H1 (cell line): ENCODE data around the gene SMARCD2. TPM values are rescaled to one million over a fixed set of nuclear protein-coding genes. Genes with fewer than 3 reads are reported as not detected.

Experiments used
- CTCF ChIA-PET: fragments of 300-600 bp; sonication (Branson Sonifier 250); formaldehyde crosslinking; loops from one replicate; lab custom pipeline; 2021; ENCODE audit not compliant: partially characterized antibody; lab: Charles Lee
- POLR2A ChIA-PET: fragments of 300-600 bp; sonication (Branson Sonifier 250); formaldehyde crosslinking; loops from one replicate; lab custom pipeline; 2021; ENCODE audit warnings: inconsistent platforms; ENCODE audit not compliant: partially characterized antibody; lab: Charles Lee
- DNase-seq, 2 experiments: peaks; one replicate each; pipeline versions ENCODE4 v3.0.0 to v3.0.0-alpha.2; 2010 to 2022; ENCODE audit warnings: low spot score in 2 of 2, low read depth in 1 of 2, mixed read lengths in 1 of 2
- FAIRE-seq: peaks from 2 replicates; lab custom pipeline; 2011; peaks lifted over from hg19 to GRCh38; lab: Jason Lieb, UNC
- H2AFZ ChIP-seq: 2 replicates; pipeline ENCODE4 v1.8.1; 2012; ENCODE audit warnings: low read length, inconsistent platforms
- H2AK5ac ChIP-seq: 2 replicates; pipeline ENCODE4 v1.6.1; 2013; ENCODE audit warnings: low read depth, low read length
- H2BK120ac ChIP-seq: replicated peaks from 2 replicates; pipeline ENCODE3; 2013; ENCODE audit warnings: low read depth, low read length, inconsistent platforms
- H2BK12ac ChIP-seq: 2 replicates; pipeline ENCODE4 v1.6.1; 2013; ENCODE audit warnings: low read depth, low read length
- H2BK15ac ChIP-seq: 2 replicates; pipeline ENCODE4 v1.6.1; 2013; ENCODE audit warnings: low read length
- H2BK20ac ChIP-seq: 2 replicates; pipeline ENCODE4 v1.6.1; 2013; ENCODE audit warnings: low read length
- H2BK5ac ChIP-seq: 2 replicates; pipeline ENCODE4 v1.6.1; 2013; ENCODE audit warnings: low read depth, low read length
- H3K14ac ChIP-seq: 2 replicates; pipeline ENCODE4 v1.6.1; 2013; ENCODE audit warnings: inconsistent platforms; ENCODE audit not compliant: insufficient read length
- H3K18ac ChIP-seq: 2 replicates; pipeline ENCODE4 v1.6.1; 2013; ENCODE audit warnings: low read length; ENCODE audit errors: extremely low read depth
- H3K23ac ChIP-seq: 2 replicates; pipeline ENCODE4 v1.6.1; 2013; ENCODE audit warnings: inconsistent platforms; ENCODE audit not compliant: insufficient read length
- H3K23me2 ChIP-seq: 2 replicates; pipeline ENCODE4 v1.6.1; 2013; ENCODE audit warnings: low read depth, low read length
- H3K27ac ChIP-seq: 2 replicates; pipeline ENCODE4 v1.6.1; 2011; ENCODE audit warnings: low read depth, low read length, inconsistent platforms
- H3K27me3 ChIP-seq, 4 experiments: replicated peaks in 1 of 4; 1 replicate in 1 of 4; 2 replicates in 3 of 4; pipeline versions ENCODE4 v1.6.1 to v1.8.1; 2011 to 2013; ENCODE audit warnings: low read length in 3 of 4, mild to moderate bottlenecking in 3 of 4, inconsistent platforms in 2 of 4, mixed read lengths in 2 of 4, moderate library complexity in 1 of 4; ENCODE audit not compliant: control insufficient read depth in 3 of 4, insufficient read depth in 3 of 4; ENCODE audit errors: extremely low read depth in 1 of 4
- H3K36me3 ChIP-seq, 4 experiments: 2 replicates each; pipeline versions ENCODE4 v1.6.1 to v1.8.1; 2011 to 2013; ENCODE audit warnings: mild to moderate bottlenecking in 4 of 4, low read length in 3 of 4, moderate library complexity in 2 of 4, control low read depth in 1 of 4, inconsistent platforms in 1 of 4; ENCODE audit not compliant: insufficient read depth in 4 of 4, control insufficient read depth in 2 of 4
- H3K4ac ChIP-seq: replicated peaks from 2 replicates; pipeline ENCODE3; 2013; ENCODE audit warnings: low read length, low read depth, mixed read lengths, inconsistent platforms; ENCODE audit not compliant: insufficient read length
- H3K4me1 ChIP-seq, 4 experiments: replicated peaks in 1 of 4; 1 replicate in 1 of 4; 2 replicates in 3 of 4; pipeline versions ENCODE4 v1.6.1 to v1.8.1; 2011 to 2013; ENCODE audit warnings: low read length in 3 of 4, inconsistent platforms in 2 of 4, mixed read lengths in 1 of 4; ENCODE audit not compliant: insufficient read depth in 4 of 4, control insufficient read depth in 3 of 4
- H3K4me2 ChIP-seq, 2 experiments: 2 replicates each; pipeline versions ENCODE4 v1.6.1 to v1.8.1; 2011 to 2013; ENCODE audit warnings: low read depth in 2 of 2, low read length in 2 of 2, control low read depth in 1 of 2, inconsistent platforms in 1 of 2, mild to moderate bottlenecking in 1 of 2; ENCODE audit not compliant: insufficient read depth in 1 of 2
- H3K4me3 ChIP-seq, 4 experiments: fragments of 200-600, 300-600 bp in 1 of 4; sonication (generic), shearing (Covaris generic), sonication (Bioruptor Twin) in 1 of 4; 2 replicates each; pipeline versions ENCODE4 v1.5.1 to v1.8.1; 2011 to 2016; ENCODE audit warnings: low read length in 4 of 4, low read depth in 3 of 4, control low read depth in 2 of 4, inconsistent platforms in 2 of 4, mild to moderate bottlenecking in 2 of 4, mixed read lengths in 1 of 4, moderate library complexity in 1 of 4; ENCODE audit not compliant: insufficient read depth in 2 of 4; ENCODE audit errors: extremely low read depth in 1 of 4
- H3K56ac ChIP-seq: replicated peaks from 2 replicates; pipeline ENCODE3; 2013; ENCODE audit warnings: low read depth, mild to moderate bottlenecking, mixed read lengths, low read length, inconsistent platforms; ENCODE audit not compliant: insufficient read length
- H3K79me1 ChIP-seq: 2 replicates; pipeline ENCODE4 v1.6.1; 2013; ENCODE audit warnings: low read depth, low read length, control low read depth
- H3K79me2 ChIP-seq, 2 experiments: 2 replicates each; pipeline versions ENCODE4 v1.6.1 to v1.8.1; 2012 to 2013; ENCODE audit warnings: low read length in 2 of 2, mild to moderate bottlenecking in 2 of 2, inconsistent platforms in 1 of 2; ENCODE audit not compliant: insufficient read depth in 2 of 2, control insufficient read depth in 1 of 2
- H3K9ac ChIP-seq, 4 experiments: replicated peaks in 1 of 4; 1 replicate in 1 of 4; 2 replicates in 3 of 4; pipeline versions ENCODE4 v1.6.1 to v1.8.1; 2011 to 2013; ENCODE audit warnings: low read depth in 3 of 4, low read length in 3 of 4, control low read depth in 2 of 4, mild to moderate bottlenecking in 2 of 4, moderate library complexity in 2 of 4, inconsistent platforms in 1 of 4; ENCODE audit errors: extremely low read depth in 1 of 4
- H3K9me3 ChIP-seq, 2 experiments: 2 replicates each; pipeline versions ENCODE4 v1.6.1 to v1.8.1; 2012 to 2013; ENCODE audit warnings: mild to moderate bottlenecking in 2 of 2, moderate library complexity in 2 of 2, control low read depth in 1 of 2, inconsistent platforms in 1 of 2, low read depth in 1 of 2, low read length in 1 of 2, mixed read lengths in 1 of 2; ENCODE audit not compliant: insufficient read depth in 2 of 2
- H4K20me1 ChIP-seq, 2 experiments: replicated peaks in 1 of 2; 2 replicates each; pipeline versions ENCODE3 to v1.8.1; 2011 to 2013; ENCODE audit warnings: inconsistent platforms in 2 of 2, low read length in 2 of 2, mild to moderate bottlenecking in 1 of 2; ENCODE audit not compliant: insufficient read depth in 2 of 2, control insufficient read depth in 1 of 2
- H4K5ac ChIP-seq: 2 replicates; pipeline ENCODE4 v1.6.1; 2013; ENCODE audit warnings: low read length, low read depth, mixed read lengths, inconsistent platforms; ENCODE audit not compliant: insufficient read length
- H4K8ac ChIP-seq: 2 replicates; pipeline ENCODE4 v1.8.0; 2013; ENCODE audit warnings: mild to moderate bottlenecking, moderate library complexity, low read length, inconsistent platforms; ENCODE audit not compliant: insufficient read depth; ENCODE audit errors: extremely low read depth
- H4K91ac ChIP-seq: replicated peaks from 2 replicates; pipeline ENCODE3; 2013; ENCODE audit warnings: low read length, mixed read lengths, inconsistent platforms; ENCODE audit not compliant: insufficient read length
- BRCA1 ChIP-seq: IDR thresholded peaks from 2 replicates; pipeline ENCODE4 v1.6.1; 2012; ENCODE audit warnings: low read depth, low read length, improper control_type of control experiment
- CEBPB ChIP-seq: IDR thresholded peaks from 2 replicates; pipeline ENCODE4 v1.6.1; 2012; ENCODE audit warnings: low read depth, low read length
- CHD1 ChIP-seq: IDR thresholded peaks from 2 replicates; pipeline ENCODE4 v1.6.1; 2012; ENCODE audit warnings: low read depth, low read length, improper control_type of control experiment
- HDAC2 ChIP-seq, 2 experiments: fragments of 300-600 bp in 1 of 2; sonication (generic) in 1 of 2; IDR thresholded peaks; 2 replicates each; pipeline ENCODE4 v1.6.1; 2011 to 2012; ENCODE audit warnings: low read depth in 2 of 2, low read length in 2 of 2, mild to moderate bottlenecking in 2 of 2, moderate library complexity in 2 of 2, borderline replicate concordance in 1 of 2, inconsistent platforms in 1 of 2
- KDM5A ChIP-seq: fragments of 200-600 bp; IDR thresholded peaks from 2 replicates; pipeline ENCODE4 v1.7.1; 2012; ENCODE audit warnings: mild to moderate bottlenecking, low read length, inconsistent platforms, mixed read lengths
- MAFK ChIP-seq: IDR thresholded peaks from 2 replicates; pipeline ENCODE4 v1.6.1; 2012; ENCODE audit warnings: low read depth, mild to moderate bottlenecking, improper control_type of control experiment, low read length
- MAX ChIP-seq: IDR thresholded peaks from 2 replicates; pipeline ENCODE4 v1.6.1; 2012; ENCODE audit warnings: inconsistent platforms
- SAP30 ChIP-seq: fragments of 300-600 bp; sonication (generic); IDR thresholded peaks from 2 replicates; pipeline ENCODE4 v1.7.1; 2012; ENCODE audit warnings: low read length, moderate library complexity, mild to moderate bottlenecking, inconsistent platforms; ENCODE audit not compliant: insufficient read depth, insufficient replicate concordance
- TAF1 ChIP-seq: IDR thresholded peaks from 2 replicates; pipeline ENCODE4 v1.6.1; 2011; ENCODE audit warnings: mild to moderate bottlenecking, low read depth, low read length
- USF2 ChIP-seq: IDR thresholded peaks from 2 replicates; pipeline ENCODE4 v1.6.1; 2011; ENCODE audit warnings: low read length, improper control_type of control experiment
- WGBS, 2 experiments: shearing (Covaris generic) in 1 of 2; methylation state at CpG; one replicate each; pipeline versions ENCODE4 v1.1.6 to v1.1.7; 2013 to 2015; ENCODE audit warnings: low lambda C conversion rate in 2 of 2, mixed read lengths in 2 of 2, inconsistent platforms in 1 of 2, low coverage in 1 of 2, missing lambda C conversion rate in 1 of 2; ENCODE audit not compliant: insufficient replicate concordance in 2 of 2, insufficient coverage in 1 of 2, insufficient read length in 1 of 2; ENCODE audit errors: extremely low coverage in 1 of 2, missing lambda C conversion rate in 1 of 2; 5-methylcytosine and 5-hydroxymethylcytosine counted together
- polyA plus RNA-seq, 7 experiments: library from polyadenylated mRNA; depleted of rRNA in 3 of 7; stranded (reverse) in 5 of 7; unstranded in 2 of 7; fragments of >200 nt in 5 of 7; fragments of 200-250 nt in 2 of 7; gene quantifications; 1 replicate in 5 of 7; 2 replicates in 1 of 7; 4 replicates in 1 of 7; pipeline versions ENCODE4 v1.2.1 to v1.2.3, GENCODE V29; 2011 to 2013; ENCODE audit warnings: missing spikeins in 2 of 7, mixed read lengths in 2 of 7
- total RNA-seq: library from RNA; stranded (reverse); fragmentation: NEBNext Ultra II Directional; extraction: Animal tissue kit (Norgen Biotek cat#: 25700); gene quantifications from 2 replicates; pipeline ENCODE4 v1.2.1, GENCODE V29; 2021

SMARCD2 gene
- total and polyA plus RNA-seq, 2 of the 8 experiments (the other 6 are each of a cell fraction or from before 2014, with no cell fraction given): 90.0 to 92.2 TPM

GRCh38 chr17:63850401-63850800 is 7.9 kb upstream of the SMARCD2 start:
- H3K79me2 ChIP-seq: no peaks in the 10 kb centered on the region
- H3K27ac ChIP-seq: no peak overlapping the region
- WGBS, 2 experiments: 96% methylated on average over 8 of the region's 9 CpGs; no CpG with 5 or more reads in 1 of the 2 experiments
- no peak overlapping the region for H3K18ac ChIP-seq
- no peak overlapping the region for H3K56ac ChIP-seq
- no peaks in the 10 kb centered on the region for H3K4me1 ChIP-seq
- no peak for DNase-seq
- peaks cover 2% of the 10 kb centered on the region for H3K23me2 ChIP-seq
- no peak overlapping the region for H4K8ac ChIP-seq
- H2BK15ac ChIP-seq: no peak overlapping the region
- H3K14ac ChIP-seq: no peak overlapping the region
- H4K20me1 ChIP-seq: no peaks in the 10 kb centered on the region
- H2BK120ac ChIP-seq: no peak overlapping the region
- no peak overlapping the region for H3K23ac ChIP-seq
- no peak for TF ChIP-seq HDAC2 (IDR thresholded peaks at IDR 0.05; ENCODE audit: borderline replicate concordance in 1 of 2, low read depth in 2 of 2, low read length in 2 of 2)
- TF ChIP-seq KDM5A: no peak
- TF ChIP-seq TAF1: no peak
- TF ChIP-seq CHD1: no peak
- no peak for TF ChIP-seq USF2
- TF ChIP-seq CEBPB: no peak
- TF ChIP-seq BRCA1: no peak
- TF ChIP-seq MAX: no peak
- no peak for TF ChIP-seq MAFK
- no peak for TF ChIP-seq SAP30
- TF ChIP-seq, all 59 proteins: peak for 0
- Histone ChIP-seq H3K4me2 (no peak overlapping the region), H4K5ac (no peak overlapping the region), H2BK5ac (no peak overlapping the region), H3K4ac (no peak overlapping the region), H2AFZ (no peak overlapping the region; the same call in 1 of the 2 replicates), H3K79me1 (no peaks in the 10 kb centered on the region), H2BK20ac (no peak overlapping the region), H3K9me3 (peaks cover 4 to 9% of the 10 kb centered on the region in 2 experiments; a peak in 3 of 4 replicates), H3K4me3 (no peak overlapping the region), H2AK5ac (no peak overlapping the region), H3K9ac (no peak overlapping the region), H3K36me3 (no peaks in the 10 kb centered on the region), H4K91ac (no peak overlapping the region), H2BK12ac (no peak overlapping the region), H3K27me3 (peaks cover 0 to 26% (median 24%) of the 10 kb centered on the region in 4 experiments; a peak in 6 of 7 replicates)
- no peak for FAIRE-seq
- ChIA-PET CTCF (interaction anchor here (0.7 to 6.1 kb wide), 3 partner anchors 15 to 749 kb away, joined by 3 to 44 read pairs (median 4); no protein-coding TSS in a partner anchor), POLR2A (interaction anchor here (1.3 kb wide), 1 partner anchor 8 kb away, joined by 3 read pairs; no protein-coding TSS in a partner anchor)
